NCI-H1417 treated with DMSO at 0.1 percent for 48 hours (cell line): Measurements from ENCODE around the gene SAFB2.
A peak's percentile ranks its signal among the peaks of the same experiment; 100 is the strongest.

Experiments
- DNase-seq: peaks from one replicate; lab custom pipeline; 2025; lab: John Stamatoyannopoulos, UW

SAFB2 gene

DNA sequence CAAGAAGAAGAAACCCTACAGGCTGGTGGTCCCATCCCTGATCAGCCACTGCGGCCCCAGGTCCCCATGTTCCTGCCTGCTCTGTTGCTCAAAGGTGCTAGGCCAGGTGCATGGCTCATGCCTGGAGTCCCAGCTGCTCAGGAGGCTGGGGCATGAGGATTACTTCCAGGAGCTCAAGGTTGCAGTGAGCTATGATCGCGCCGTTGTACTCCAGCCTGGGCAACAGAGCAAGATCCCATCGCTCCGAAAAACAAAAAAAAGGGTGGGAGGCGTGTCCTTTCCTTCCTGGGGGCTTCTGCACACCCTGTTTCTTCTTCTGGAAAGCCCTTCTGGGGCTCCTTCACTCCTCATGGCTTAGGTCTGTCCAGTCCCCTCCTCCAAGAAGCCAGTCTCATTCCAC lies 42.9 kb downstream of the SAFB2 start:
- no peak for DNase-seq

DNA sequence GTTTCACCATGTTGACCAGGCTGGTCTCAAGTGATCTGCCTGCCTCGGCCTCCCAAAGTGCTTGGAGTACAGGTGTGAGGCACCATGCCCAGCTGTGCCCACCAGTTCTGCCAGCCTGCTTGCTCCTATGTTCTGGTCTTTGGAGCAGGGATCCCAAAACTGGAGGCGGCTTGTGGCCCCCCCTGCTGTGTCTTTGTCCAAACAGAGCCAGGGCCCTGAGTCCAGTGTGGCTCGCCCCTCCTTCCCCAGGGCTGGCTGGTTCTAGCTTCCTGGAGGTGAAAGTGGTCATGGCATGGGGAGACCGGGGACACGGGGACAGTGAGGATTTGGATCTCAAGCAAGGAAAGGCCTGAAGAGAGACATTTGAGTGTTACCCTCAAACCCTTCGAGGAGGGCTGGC lies 43.3 kb downstream of the SAFB2 start:
- DNase-seq = no peak

DNA sequence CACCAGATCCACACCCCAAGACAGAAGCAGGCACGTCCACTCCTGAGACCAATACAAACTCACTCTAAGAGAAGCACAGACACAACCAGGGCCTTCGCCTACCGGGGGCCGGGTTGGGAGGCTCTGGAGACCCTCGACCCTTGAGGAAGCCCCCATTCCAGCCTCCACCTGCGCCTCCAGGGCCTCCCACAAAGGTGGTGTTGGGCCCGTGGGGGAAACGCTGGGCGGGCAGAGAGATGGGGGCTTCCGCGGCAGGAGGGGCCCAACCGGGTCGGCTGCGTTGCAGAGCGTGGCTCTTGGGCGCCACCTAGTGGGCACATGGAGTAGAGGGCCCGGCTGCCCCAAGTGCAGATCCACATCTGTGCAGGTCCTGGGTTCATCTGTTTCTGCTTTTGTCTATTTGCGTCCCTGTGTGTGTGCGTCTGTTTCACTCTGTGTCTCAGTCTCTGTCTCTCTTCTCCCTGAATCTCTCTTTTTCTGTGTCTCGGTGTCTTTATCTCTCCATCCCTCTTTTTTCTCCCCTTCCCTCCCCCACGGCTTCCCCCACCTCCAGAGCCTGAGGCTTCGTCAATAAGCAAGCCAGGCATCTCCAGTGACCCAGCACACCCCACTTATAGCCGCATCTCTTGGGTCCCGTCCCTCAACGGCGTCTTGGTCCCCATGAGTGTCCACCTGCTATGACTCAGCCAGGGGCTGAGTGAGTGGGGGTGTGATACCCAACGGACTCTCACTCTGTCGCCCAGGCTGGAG lies 44.3 kb downstream of the SAFB2 start:
- DNase-seq = no peak

DNA sequence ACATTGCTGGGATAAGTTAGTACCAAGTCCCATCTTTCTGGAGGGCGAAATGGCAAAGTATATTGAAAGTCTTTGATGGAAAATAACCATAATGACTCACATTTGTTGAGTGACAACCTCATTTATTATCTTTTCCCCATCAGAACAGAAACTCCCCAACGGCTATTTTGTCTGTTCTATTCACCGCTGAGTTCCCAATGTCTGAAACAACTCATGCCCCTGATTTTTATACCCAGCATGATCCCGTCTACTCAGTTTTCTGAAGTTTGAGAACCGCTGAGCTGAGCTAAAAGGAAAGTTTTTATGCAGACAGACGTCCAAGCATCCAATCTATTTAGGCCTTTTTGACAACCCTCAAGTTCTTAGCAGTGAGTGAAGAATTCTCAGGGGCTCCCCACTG lies 47.0 kb downstream of the SAFB2 start:
- no peak for DNase-seq

DNA sequence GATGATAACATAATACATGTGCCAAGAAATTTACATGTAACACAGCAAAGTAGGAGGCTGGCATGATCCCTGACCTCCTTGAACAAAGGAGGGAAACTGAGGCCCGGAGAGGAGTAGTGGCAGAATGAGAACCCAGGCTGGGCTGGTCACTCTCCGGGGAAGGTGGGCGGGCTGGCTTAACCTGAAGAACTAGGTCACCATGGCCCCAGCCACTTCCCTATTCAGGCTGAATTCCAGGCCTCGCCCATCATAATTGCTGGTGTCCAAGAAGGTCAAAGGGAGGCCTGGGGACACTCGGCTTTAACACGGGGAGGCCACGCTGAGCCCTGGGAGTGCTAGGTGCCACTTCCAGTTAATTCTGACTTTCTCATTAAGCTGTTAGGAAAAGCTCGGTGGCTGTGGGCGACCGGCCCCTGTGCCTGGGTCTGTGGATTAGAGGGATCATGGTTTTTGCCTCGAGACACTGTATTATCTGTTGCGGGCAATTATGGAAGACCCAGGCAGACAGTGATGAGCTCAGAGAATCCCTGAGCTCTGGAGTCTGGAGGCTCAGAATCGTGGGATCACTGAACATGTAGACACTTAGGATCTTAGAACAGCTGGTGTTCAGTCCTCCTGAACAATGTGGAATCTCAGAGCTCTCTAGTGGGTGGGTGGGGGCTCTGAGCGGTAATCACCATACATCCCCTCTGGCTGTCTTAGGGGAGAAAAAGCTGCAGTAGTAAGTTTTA lies 49.9 kb downstream of the SAFB2 start:
- no peak for DNase-seq

DNA sequence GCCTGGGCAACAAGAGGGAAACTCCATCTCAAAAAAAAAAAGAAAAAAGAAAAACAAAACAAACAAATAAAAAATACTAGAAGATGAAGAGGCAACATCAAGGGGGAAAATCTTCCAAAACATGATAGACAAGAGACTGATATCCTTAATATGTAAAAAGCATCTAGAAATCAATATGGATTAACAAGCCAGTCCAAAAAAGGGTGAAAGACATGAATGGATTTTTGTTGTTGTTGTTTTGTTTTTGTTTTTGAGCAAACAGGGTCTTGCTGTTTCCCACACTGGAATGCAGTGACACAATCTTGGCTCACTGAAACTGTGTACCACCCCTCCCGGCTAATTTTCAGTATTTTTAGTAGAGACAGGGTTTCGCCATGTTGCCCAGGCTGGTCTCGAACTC lies 50.8 kb downstream of the SAFB2 start:
- DNase-seq = no peak

DNA sequence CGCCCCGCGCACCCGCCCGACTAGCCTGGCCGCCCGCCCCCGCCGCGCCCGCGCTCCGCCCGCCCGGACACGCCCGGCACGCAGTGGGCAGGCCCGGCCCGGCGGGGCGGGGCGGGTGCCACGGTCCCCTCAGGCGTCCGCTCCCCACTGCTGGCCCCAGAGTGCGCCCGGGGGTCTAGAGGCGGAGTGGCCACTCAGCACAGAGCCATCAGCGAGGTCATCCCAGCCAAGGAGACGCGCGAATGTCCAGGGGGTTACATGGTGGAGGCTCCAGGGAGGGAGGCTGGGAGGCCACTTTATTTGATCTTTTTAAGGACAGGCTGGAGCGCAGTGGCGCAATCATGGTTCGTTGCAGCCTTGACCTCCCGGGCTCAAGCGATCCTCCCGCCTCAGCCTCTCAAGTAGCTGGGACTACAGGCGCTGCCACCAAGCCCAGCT lies 54.6 kb downstream of the SAFB2 start:
- DNase-seq = no peak

DNA sequence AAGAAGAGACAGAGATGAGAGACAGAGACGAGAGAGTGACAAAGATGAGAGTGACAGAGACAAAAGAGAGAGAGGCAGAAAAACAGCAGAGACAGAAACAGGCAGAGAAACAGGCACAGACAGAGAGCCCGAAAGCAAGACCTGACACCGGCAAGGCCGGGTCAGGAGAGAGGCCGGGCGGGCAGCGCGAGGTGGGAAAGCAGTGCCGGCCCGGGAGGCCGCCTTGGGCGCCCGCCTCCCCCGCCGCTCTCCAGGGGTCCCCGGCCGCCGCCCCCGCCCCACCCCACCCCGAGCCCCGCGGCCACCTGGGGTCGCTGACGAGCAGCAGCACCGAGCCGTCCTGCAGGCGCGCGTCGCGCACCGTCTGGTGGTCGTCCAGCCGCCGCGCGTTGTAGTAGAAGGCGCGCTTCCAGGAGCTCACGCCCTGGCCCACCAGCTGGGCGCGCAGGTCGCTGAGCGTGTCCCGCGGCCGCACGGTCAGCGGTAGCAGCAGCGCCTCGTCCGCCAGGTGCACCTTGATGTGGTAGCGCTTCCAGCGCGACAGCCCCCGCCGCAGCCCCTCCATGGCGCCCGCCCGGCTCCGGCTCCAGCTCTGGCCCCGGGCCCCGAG lies 55.1 kb downstream of the SAFB2 start, which contains the start of gene TINCR:
TINCR (minus strand) TSS at position 594 of the 610 bp plus-strand sequence.
- no peak for DNase-seq

DNA sequence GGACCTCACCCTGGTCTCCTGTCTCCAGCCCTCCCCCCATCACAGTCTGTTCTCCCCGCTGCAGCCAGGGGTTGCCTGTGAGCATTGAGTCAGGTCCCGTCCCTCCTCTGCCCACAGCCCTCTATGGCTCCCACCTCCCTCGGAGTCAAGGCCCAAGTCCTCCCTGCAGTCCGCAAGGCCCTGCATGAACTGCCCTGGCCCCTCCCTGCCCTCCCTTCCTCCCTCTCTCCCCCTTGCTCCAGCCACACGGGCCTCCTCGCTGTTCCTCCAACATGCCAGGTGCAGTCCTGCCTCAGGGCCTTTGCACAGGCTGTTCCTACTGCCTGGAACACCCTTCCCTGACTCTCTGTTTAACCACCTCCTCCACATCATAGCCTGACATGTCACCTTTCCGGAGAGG lies 57.6 kb downstream of the SAFB2 start:
- no peak for DNase-seq

DNA sequence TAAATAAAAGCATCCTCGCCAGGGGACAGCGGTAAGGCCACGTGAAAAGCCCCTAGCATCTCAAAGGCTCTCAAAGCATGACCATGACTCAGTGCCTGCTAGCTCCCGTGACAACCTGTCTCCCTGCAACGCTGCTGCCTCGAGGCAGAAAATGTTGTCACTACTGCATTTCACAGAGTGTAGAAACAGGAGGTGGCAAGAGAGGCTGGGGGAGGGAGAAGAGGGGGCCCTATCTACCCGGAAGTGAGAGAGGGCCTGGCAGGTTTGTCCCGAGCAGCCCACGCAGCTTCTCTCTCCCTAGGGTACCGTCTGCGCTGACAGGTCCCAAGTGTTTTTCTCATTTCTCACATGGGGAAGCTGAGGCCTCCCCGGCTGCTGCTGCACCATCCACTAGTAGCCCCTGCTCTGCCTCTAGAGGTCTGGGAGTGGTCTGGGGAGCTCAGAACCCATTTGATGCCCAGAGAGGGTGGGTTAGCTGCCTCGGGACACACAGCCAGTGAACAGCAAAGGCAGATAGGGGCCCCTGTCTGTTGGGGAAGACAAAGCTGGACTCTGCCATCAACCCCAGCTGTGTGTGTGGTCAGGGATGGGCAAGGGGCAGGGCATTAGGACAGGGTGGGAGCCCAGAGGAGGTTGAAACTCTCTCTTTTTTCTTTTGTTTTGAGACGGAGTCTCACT lies 58.5 kb downstream of the SAFB2 start:
- DNase-seq = no peak

DNA sequence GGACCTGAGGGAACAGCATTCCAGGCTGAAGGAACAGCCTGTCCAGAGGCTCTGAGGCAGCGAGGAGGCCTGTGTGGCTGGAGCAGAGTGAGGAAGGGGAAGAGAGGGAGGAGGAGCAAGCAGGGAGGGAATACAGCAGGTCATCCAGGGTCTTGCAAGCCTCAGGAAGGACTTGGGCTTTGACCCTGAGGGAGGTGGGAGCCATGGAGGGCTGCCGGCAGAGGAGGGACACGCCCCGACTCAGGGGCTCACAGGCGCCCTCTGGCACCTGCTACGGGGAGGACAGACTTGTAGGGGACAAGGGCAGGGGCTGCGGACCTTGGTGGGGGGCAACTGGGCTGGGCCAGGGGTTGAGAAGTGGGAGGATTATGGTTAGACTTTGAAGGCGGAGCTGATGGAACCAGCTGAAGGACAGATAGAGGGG lies 59.6 kb downstream of the SAFB2 start:
- DNase-seq = no peak

DNA sequence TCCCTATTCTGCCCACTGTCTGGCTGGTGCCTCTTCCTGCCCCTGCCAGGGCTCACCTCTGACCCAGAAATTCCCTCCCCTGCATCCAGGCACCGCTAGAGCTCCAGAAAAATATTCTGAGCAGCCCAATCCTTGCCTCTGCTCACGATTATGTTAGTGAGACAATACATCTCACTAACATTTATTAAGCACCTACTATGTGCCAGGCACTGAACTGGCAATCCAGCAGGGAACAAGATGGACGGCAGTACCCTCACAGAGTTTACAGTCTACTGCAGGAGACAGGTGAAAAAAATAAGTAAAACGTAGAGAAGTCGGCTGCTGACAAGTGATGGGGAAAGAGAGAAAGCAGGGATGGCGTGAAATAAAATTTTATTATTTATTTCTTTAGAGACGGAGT lies 60.3 kb downstream of the SAFB2 start:
- DNase-seq = no peak

DNA sequence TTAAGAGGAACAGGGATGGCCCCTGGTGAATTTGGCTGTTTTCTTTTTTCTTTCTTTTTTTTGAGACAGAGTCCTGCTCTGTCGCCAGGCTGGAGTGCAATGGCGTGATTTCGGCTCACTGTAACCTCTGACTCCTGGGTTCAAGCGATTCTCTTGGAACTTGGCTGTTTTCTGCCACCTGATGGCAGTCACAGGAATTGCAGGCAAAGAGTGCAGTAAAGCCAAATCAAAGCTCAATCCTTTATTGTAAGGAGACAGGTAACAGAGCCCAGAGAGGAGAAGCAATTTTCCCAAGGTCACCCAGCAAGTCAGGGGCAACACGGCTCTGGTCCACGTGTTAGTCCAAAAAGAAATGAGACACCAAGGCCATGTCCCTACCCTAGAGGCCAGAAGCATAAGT lies 61.0 kb downstream of the SAFB2 start:
- DNase-seq = no peak

DNA sequence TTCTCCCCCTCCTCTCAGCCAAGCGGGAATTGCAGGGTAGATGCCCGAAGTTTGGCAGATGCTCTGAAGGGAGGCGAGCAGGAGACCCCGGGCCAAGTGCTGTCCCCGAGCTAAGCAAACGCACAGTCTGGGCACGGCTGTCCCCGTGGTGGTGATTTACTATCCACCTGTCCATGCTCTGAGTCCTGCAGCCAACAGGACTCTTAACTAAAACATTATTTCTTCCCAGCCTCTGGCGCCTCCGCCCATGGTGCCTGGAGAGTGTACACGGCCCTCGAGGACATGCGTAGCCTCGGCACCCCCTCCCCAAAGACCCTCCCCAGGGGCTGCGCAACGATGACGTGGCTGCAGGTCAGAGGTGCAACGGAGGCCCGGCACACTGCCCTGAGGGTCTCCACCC lies 62.4 kb downstream of the SAFB2 start:
- no peak for DNase-seq

DNA sequence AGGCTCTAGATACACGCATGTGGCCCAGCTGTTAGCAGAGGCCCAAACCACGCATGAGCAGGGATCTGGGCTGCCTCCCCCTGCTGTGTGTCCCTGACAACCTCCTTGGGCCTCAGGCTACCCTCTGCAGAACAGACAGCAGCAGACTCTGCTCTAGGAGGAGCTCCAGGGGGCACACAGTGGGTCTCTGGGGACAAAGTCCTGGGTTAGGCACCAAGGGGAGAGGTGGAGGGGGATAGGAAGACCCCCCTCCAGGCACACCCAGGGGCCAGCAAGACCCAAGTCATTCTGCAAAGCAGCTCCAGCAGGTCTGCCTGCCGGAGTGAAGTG lies 62.8 kb downstream of the SAFB2 start:
- peak; percentile 27 for DNase-seq

DNA sequence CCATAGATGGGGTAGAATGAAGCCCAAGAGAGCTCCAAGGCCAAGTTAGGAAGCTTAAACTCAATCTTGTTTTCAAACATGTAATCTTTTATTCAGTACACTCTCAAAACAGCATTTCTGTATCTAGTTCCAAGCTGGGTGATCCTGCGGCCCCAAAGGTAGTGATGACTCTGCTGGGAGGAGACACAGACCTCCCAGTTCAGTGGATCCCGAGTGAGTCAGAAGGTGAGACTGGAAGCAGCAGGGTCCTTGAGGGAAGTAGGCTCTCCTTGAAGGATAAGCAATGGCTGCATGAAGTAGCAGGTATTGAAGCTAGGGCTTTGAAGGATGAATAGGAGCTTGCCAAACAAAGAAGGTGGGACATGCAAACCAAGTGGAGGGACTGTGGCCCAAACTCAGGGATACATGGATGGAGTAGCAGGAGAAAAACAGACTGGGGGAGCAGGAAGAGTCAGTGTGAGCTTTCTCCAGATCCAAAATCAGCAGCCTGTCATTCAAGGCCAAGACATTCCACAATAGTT lies 64.4 kb downstream of the SAFB2 start:
- no peak for DNase-seq

DNA sequence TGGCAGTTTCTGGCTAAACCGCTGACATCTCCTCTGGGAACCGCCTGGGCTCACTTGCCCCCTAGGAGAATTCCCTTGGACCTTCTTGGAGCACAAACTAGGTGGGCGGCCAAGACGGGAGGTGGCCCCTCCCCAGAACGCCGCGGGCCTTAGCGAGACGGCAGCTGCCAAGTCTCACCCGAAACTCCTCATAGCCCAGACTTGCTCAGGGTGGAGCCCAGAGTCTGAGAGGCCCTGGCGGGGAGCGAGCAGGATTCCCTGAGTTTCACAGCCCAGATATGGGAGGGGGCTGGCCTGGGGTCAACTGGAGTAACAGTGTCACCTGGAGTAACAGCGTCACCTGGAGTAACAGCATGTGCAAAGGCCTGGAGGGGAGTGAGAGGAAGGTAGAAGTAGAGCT lies 64.9 kb downstream of the SAFB2 start:
- DNase-seq = no peak

DNA sequence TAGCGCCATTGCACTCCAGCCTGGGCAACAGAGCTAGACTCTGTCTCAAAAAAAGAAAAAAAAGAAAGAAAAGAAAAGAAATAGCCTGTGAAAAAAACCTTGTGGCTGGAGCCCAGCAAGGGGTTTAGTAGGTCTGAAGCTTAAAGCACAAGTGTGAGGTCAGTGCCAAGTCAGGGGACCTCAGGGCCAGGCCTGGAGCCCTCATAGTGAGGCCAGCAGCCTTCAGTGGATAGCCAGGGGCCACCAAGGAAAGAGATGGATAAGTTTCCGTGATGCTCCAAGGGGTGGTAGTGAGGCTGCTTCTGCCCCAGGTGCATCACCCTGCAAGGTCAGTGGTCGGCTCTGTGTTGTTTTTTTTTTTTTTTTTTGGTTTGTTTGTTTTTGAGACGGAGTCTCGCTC lies 67.7 kb downstream of the SAFB2 start:
- no peak for DNase-seq

DNA sequence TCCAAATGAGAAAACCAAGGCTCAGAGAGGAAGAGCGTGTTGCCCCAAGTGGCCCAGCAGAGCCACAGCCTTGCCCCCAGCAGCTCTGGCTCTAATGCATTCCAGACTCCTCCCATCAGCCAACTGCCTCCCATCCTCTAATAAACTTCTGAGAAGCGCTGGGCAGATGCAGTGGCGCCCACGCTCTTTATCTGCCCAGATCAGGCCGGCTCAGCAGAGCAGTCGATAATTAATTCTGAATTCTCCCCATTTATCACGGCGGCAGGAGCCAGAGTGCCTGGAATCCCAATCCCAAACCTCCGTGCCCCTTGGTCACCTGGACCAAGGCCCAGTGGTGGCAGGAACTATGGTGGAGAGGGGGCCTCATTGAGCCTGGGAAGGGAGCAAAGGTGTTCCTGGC lies 68.7 kb downstream of the SAFB2 start:
- no peak for DNase-seq

DNA sequence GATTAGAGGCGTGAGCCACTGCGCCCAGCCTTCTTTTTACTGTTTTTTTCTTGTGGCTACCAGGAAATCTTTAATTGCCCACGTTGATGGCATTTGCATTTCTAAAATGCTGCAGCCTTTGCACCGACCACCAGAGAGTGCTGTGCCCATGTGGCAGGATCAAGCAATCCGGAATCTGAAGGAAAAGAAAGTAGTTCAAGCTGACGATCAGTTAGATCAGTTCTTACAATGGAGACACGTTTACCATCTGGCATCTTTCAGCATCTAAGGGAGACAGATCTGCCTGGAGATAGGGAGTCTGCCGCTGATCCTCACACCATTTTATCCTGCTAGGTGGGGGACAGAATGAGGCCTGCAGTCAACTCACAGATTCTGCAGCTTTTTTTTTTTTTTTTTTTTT lies 74.7 kb downstream of the SAFB2 start:
- no peak for DNase-seq

DNA sequence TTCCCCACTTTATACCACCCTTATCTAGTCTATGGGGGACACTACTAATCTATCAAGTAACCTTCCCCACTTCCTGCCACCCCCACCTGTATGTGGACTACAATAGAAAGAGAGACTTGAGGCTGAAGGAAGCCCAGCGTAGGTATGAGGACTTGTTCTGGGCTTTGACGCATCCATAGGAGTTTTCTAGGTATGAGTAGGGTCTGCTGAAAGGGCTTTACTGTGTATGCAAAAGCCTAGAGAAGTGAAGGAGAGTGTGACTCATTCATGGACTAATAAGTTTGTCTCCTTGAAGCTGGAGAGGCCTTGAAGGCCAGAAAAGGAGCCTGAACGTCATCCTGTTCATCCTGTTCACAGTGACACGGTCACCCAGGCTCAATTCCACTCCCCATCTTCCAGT lies 76.6 kb downstream of the SAFB2 start:
- no peak for DNase-seq

DNA sequence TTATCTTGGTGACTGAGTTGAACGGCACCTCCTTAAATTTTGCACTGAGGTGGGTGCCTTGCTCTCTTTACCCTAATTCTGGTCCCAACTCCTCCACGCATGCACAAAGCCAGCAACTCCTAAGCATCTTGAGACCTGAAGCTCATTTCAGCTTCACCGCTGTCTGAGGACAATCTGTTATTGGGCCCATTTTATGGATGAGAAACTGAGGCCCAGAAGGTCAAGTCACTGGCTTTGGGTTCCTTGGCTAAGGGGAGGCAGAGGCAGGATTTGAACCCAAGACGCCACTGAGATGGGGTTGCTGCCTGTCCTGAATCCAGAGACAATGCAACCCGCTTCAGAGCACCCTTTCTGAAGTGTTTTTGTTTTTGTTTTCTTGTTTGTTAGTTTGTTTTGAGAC lies 77.5 kb downstream of the SAFB2 start:
- no peak for DNase-seq

DNA sequence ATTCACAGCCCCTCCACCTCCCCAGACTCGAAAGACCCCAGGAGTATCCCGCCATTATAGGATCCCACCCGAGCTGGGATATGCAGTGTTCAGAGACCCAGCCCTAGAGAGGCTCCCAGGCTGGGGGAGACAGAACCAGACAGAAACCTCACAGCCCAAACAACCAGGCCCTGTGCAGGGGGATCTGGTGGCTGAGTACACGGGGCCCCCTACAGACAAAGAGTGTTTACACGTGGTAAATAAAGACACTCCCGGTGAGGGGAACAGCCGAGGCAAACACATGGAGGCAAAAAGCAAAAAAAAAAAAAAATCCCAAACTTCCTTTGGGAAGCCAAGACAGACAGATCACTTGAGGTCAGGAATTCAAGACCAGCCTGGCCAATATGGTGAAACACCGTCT lies 79.9 kb downstream of the SAFB2 start:
- DNase-seq = no peak
